ENCODE measurements around the gene CGB7.

Gene CGB7

DNA sequence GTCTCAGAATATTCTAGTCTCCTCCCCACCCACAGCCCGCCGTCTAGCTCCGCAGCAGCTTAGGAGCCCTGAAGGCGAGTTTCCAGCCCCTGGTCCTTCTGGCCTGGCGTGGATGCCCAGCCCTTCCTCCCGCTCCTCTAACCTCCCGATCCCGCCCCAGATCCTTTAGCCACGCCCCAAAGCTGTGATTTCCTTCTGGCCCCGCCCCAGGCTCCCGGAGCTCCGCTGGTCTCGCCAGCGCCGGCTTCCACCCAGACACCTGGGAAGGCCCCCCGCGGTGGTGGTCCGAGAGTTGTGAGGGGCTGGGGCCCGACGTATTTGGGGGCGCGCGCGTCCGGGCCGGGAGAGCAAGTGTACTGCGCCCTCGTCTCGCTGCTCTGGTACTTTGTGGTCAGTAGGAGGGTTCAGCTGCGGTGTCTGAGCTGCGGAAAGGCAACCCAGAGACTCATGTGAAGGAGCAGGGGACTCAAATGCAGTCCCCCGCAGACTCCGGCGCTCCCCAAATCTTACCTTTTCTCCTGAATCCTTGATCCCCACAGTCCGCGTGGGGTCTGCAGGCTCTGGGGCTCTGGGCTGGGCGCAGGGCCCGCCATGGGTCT, at the start of gene CGB7:
CGB7 (minus strand) TSS at position 114 of the 599 bp plus-strand sequence. CDS start 2,374 bp downstream, outside the sequence.
- DNase-seq (ENCODE audit: extremely low read depth, low read depth): no peak
- TF ChIP-seq CTCF (IDR thresholded peaks at IDR 0.05; ENCODE audit: low read depth, low read length): no peak

DNA sequence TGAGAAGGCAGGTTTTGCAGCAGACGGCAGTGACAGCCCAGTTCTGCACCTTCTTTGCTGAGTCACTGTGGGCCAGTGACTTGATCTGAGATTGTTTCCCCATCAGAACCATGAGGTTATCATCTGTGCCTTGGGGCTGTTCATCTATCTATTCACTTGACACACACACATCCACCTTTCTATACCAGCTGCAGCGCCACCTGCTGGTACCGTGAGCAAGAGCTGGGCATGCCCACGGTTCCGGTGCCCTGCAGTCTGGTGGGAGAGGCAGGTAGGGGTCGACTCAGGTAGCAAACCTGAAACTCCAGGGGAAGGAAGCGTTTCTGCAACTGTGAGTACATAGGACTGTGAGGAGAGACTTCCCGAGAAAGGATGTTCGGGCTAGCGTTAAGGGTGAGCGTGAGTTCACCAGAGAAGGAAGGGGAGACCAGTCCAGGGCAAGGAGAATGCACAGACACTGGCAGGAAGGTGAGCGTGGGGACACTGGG, 49.1 kb upstream of the CGB7 start:
- TF ChIP-seq CTCF (IDR thresholded peaks at IDR 0.05; ENCODE audit: low read depth, low read length): peak; percentile 83
- DNase-seq (ENCODE audit: extremely low read depth, low read depth): no peak

DNA sequence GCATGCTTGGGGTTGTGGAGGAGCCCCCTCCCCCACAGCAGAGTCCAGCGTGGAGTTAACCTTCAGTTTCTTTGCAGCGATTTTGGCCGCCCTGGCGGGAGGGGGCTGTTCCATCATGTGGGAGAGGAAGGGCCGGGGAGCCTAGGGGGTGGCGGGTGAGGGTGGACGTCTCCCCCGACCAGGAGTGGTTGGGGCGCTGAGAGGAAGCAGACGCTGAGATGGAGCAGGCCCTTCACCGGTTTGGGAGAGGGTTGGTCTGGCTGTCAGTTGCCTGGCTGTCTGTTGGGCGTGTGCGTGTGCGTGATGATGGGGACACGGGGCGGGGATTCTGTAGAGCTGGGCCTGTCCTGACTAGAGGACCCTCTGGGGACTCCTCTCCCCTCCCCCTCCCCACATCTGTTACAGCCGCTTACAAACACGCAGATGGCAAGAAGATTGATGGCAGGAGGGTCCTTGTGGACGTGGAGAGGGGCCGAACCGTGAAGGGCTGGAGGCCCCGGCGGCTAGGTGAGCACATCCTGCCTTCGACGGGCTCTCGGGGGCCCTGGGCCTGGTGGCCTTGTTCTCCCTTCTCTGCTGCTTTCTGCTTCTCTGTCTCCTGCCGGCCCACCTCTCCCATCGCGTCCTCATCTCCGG, 46.8 kb upstream of the CGB7 start:
- DNase-seq (ENCODE audit: extremely low read depth, low read depth): no peak
- no peak for TF ChIP-seq CTCF (IDR thresholded peaks at IDR 0.05; ENCODE audit: low read depth, low read length)

GRCh38 chr19:49103331-49104085, 46.0 kb upstream of the CGB7 start:
- no peak for DNase-seq (ENCODE audit: extremely low read depth, low read depth)
- no peak for TF ChIP-seq CTCF (IDR thresholded peaks at IDR 0.05; ENCODE audit: low read depth, low read length)

GRCh38 chr19:49102303-49102702, 44.8 kb upstream of the CGB7 start:
- TF ChIP-seq CTCF (IDR thresholded peaks at IDR 0.05; ENCODE audit: low read depth, low read length): no peak
- DNase-seq (ENCODE audit: extremely low read depth, low read depth): no peak

DNA sequence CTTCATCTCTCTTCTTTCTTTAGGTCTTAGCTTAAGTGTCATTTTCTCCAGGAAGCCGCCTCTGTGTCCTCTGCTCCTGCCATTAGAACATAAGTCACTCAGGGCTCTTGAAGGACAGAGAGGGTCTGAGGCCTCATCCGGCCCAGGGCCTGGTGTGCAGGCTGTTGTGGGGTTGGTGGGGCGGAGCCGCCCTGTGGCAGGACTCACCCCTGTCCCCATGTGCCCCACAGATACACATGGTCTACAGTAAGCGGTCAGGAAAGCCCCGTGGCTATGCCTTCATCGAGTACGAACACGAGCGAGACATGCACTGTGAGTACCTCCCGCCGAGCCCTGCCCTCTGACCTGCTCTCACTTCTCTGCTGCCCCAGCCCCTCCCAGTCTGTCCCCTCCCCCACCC, 43.6 kb upstream of the CGB7 start:
- no peak for TF ChIP-seq CTCF (IDR thresholded peaks at IDR 0.05; ENCODE audit: low read depth, low read length)
- no peak for DNase-seq (ENCODE audit: extremely low read depth, low read depth)

DNA sequence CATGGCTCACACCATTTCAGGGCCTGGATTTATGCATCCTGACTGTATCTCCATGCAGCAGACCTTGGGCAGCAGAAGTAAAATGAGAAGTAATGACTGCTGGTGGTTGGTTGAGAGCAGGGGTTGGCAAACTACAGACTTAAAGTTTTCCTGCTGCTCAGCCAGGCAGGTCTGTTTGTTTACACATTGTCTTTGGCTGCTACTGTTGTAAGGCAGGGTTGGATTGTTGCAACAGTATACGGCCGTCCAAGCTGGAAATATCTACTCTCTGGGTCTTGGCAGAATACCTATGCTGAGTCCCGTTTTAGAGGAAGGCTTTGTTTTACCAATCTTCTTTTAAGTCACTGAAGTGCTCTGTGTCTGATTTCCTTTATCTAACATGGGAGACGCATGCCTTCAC, 41.2 kb upstream of the CGB7 start:
- no peak for TF ChIP-seq CTCF (IDR thresholded peaks at IDR 0.05; ENCODE audit: low read depth, low read length)
- no peak for DNase-seq (ENCODE audit: extremely low read depth, low read depth)
